Dedifferentiated amniotic fluid mesenchymal stem cell (primary cell): ENCODE measurements around the gene SMU1.
"Not testable (repeated sequence)": the region's sequence is repeated elsewhere in the genome, so short reads cannot be mapped to it uniquely, and the experiment has no call there.

Source experiments
- DNase-seq: peaks from one replicate; pipeline ENCODE4 v3.0.0-alpha.2; 2016; ENCODE audit errors: extremely low spot score

The SMU1 gene

DNA sequence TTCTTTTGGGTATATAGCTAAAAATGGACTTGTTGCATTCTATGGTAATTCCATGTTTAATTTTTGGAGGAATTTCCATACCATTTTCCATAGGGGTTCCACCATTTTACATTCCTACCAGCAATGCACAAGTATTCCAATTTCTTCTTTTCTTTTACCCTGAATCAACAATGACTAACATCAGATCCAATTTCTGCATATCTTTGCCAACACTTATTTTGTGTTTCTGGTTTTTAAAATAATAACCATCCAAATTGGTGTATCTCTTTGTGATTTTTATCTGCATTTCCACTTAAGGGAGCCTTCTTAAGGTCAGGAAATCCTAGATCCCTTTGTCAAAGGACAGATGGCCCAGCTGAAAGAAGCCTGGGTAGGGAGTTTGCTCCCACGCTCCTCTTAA lies 29.5 kb upstream of the SMU1 start:
- peak; percentile 34 for DNase-seq

- DNase-seq: no peak
Measured at GRCh38 chr9:33105504-33105903, 29.0 kb upstream of the SMU1 start.

DNA sequence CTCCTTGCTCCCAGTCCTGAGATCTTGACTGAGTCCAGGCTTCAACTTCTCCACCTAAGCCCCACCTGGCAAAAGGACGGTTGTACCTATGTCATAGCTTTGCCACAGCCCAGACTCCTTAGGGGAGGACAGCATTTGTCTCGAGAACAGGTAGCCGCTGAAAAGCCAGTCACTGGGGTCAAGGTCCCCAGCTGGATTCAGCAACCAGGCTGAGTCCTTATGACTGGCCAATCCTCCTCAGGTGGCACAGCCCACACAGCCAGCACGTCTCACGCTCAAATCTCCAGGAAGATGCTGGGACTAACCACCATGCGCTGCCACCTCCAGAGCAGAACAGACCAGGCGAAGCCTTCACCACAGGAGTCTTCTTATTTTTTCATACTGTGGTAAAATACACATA lies 27.9 kb upstream of the SMU1 start:
- no peak for DNase-seq

- no peak for DNase-seq
Measured at GRCh38 chr9:33103501-33104281, 27.2 kb upstream of the SMU1 start.

- DNase-seq: no peak
Measured at GRCh38 chr9:33102551-33103210, 26.2 kb upstream of the SMU1 start.

DNA sequence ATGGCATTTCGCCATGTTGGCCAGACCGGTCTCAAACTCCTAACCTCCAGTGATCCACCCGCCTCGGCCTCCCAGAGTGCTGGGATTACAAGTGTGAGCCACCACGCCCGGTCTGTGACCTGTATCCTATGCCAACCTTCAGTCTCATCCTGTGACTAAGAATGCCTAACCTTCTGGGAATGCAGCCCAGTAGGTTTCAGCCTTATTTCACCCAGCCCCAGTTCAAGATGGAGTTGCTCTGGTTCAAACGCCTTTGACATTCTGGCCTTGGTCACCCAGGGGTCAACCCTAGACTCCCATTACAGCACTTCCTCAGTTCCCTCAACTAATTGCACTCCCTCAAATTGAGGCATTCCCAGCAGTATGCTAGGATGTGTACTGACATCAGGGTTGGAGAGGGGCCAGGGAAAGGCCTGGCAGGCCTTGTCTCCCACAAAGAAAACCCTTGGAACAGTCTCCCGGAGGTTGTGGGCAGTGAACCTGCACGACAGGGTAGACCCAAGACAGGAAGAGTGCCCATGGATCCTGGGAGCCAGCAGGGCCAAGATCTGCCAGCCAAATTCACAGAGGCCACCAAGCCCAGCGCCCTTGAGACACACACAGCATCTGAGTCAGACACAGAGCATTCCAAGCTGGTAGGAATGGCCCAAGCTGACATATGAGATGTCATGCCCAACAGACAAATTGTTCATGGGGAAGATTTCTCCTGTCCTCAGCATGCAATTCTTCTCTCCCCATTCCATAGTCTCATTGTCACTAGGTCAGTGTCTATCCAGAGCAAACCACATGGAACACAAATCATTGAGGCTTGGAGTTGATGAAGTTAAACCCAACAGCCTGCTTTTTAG lies 24.9 kb upstream of the SMU1 start:
- peak; percentile 62 for DNase-seq

- no peak for DNase-seq
Measured at GRCh38 chr9:33099754-33100153, 23.3 kb upstream of the SMU1 start.

- no peak for DNase-seq
Measured at GRCh38 chr9:33097192-33097591, 20.7 kb upstream of the SMU1 start.

- DNase-seq: no peak
Measured at GRCh38 chr9:33092634-33093033, 16.2 kb upstream of the SMU1 start.

DNA sequence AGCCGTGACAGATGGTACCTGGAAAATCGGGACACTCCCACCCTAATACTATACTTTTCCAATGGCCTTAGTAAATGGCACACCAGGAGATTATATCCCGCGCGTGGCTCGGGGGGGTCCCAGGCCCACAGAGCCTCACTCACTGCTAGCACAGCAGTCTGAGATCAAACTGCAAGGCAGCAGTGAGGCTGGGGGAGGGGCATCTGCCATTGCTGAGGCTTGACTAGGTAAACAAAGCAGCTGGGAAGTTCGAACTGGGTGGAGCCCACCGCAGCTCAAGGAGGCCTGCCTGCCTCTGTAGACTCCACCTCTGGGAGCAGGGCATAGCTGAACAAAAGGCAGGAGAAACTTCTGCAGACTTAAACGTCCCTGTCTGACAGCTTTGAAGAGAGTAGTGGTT lies 9.2 kb upstream of the SMU1 start:
- DNase-seq: not testable (repeated sequence)

GRCh38 chr9:33082538-33083326 lies 6.3 kb upstream of the SMU1 start:
- no peak for DNase-seq

- no peak for DNase-seq
Measured at GRCh38 chr9:33082128-33082527, 5.7 kb upstream of the SMU1 start.

DNA sequence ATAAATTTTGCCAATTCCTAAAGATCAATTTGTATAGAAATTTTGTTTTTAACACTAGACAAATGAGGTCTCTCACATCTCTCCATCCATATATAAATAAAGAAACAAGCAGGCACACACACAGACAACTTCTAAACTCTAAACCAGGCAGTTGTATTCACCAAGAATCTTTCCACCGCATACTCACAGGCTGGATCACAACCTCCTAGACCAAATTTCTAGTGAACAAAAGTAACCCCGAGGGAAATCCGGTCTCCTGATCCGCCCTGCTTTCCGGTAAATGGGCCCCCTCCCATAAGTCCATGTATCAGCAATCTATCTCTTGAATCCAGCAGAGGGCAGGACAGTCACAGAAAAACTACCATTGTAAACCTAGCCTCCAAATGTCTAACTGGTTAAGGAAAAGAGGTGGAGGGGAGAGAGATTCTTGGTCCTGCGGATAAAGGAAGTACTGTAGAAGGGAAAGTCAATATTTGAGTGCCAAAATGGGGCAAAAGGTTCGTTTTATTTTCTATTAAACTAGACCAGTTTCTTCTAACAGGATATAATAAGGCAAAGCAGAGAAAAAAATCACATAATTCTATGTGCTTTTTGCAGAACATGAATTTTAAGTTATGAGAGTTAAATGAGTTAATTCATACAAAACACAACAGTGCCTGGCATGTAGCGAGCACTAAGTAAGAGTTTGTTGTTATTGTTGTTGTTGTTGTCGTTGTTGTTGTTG lies 4.8 kb upstream of the SMU1 start:
- peak; percentile 88 for DNase-seq

- no peak for DNase-seq
Measured at GRCh38 chr9:33080534-33080933, 4.1 kb upstream of the SMU1 start.

- DNase-seq: no peak
Measured at GRCh38 chr9:33068991-33069390, 7.5 kb downstream of the SMU1 start.

DNA sequence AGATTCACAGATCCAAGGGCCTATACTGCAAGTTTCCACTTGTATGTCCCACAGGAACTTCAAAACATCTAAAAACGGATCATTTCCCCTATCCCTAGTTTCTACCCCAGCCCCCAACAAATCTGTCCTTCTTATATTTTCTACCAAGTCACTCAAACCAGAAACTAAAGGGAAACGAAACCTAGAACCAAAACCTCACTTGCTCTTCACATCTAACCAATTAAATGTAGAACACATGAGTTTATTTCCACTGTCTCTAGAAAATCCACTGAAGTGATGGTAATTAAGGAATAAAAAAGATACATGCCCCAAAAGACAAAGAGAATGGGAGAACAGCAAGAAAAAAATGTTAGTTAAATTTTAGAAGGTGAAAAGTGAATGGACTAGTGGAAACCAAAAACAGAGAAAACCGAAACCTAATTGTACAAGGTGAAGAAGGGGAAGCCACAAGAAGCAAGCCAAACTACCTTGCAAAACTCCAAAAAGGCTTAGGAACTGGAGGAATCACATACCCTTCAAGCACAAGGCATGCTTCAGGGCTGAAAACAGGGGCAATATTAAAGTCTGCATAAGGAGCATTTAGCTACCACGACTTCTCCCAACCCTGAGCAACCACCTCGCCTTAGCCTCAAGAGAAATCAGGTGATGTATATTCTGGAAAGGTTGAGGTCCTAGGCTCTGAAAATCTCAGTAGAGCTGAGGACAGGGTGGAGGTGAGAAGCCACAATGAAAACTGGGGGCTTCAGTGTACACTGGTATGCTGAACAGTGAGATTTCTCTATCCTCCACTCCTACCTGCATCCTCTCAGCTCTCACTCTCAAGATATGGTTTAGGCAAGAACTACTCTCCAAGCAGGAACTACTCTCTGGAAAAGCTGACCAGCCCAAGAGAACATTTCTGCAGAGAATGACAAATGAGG lies 11.1 kb downstream of the SMU1 start:
- no peak for DNase-seq

DNA sequence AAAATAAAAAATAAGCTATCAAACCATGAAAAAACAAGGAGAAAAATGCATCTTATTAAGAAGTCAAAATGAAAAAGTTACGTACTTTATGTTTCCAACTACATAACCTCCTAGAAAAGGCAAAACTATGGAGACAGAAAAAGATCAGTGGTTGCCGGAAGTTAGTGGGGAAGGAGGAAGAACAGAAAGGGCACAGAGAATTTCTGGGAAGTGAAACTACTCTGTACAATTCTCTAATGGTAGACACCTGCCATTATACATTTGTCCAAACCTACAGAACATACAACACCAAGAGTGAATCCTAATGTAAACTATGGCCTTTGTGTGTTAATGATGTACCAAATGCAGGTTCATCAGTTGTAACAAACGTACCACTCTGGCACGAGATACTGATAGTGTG lies 25.3 kb downstream of the SMU1 start:
- DNase-seq: no peak

GRCh38 chr9:33049680-33050361 lies 26.7 kb downstream of the SMU1 start:
- DNase-seq: no peak

DNA sequence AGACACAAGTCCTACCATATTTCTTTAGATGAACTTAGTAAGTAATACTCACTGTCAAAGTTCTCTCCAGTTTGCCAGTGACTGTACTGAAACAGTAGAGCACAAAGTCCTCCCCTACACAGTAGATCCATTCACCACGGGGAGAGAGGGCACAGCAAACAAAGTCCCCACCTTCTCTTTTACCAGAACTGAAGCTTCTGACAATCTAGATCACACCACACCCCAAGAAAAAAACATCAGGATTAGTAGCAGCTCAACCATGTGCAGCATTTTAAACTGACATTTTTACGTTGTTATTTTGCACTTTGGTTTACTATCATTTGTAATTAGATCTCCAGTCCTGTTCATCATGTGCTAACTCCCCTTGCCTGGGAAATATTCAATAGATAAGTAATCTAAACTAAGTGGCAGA lies 28.4 kb downstream of the SMU1 start:
- DNase-seq: no peak
